Upper lobe of left lung (tissue), 4 donors: ENCODE data around the gene BRF1.

Experiments used
- CTCF ChIP-seq, 6 experiments: fragments of 450-650 bp in 4 of 6; fragments of 200-600 bp in 2 of 6; sonication (generic) in 2 of 6; IDR thresholded peaks; one replicate each; pipeline ENCODE4 v1.5.1; 2016 to 2019; ENCODE audit warnings: antibody characterized with exemption in 6 of 6
- POLR2A ChIP-seq, 4 donors: fragments of 450-650 bp; IDR thresholded peaks; one replicate each; pipeline ENCODE4 v1.5.1; 2016 to 2017; ENCODE audit warnings: antibody characterized with exemption in 4 of 4, mild to moderate bottlenecking in 2 of 4
- POLR2AphosphoS5 ChIP-seq, 2 donors: sonication (generic); formaldehyde crosslinking; IDR thresholded peaks; one replicate each; pipeline ENCODE4 v1.5.1; 2017; ENCODE audit warnings: antibody characterized with exemption in 2 of 2

- TF ChIP-seq CTCF (IDR thresholded peaks at IDR 0.05) (no peak), POLR2A (IDR thresholded peaks at IDR 0.05) (no peak), POLR2AphosphoS5 (IDR thresholded peaks at IDR 0.05) (no peak)
These were observed 45.7 kb downstream of the BRF1 start for GRCh38 chr14:105255021-105255507.
